WTC11 (cell line): ENCODE data around the gene VSTM2L.

Experiments
- ATF1 ChIP-seq: sonication (generic); formaldehyde crosslinking; IDR thresholded peaks from 2 replicates; pipeline ENCODE4 v1.8.1; 2023; ENCODE audit warnings: mild to moderate bottlenecking, moderate library complexity, missing genetic modification reagents
- FOXP1 ChIP-seq: sonication (generic); formaldehyde crosslinking; IDR thresholded peaks from 2 replicates; pipeline ENCODE4 v1.8.0; 2022; ENCODE audit warnings: missing genetic modification reagents, mild to moderate bottlenecking, moderate library complexity, borderline replicate concordance
- JUN ChIP-seq: sonication (generic); formaldehyde crosslinking; IDR thresholded peaks from 2 replicates; pipeline ENCODE4 v1.8.0; 2023; ENCODE audit warnings: mild to moderate bottlenecking, missing genetic modification reagents
- KAT7 ChIP-seq: sonication (generic); formaldehyde crosslinking; IDR thresholded peaks from 2 replicates; pipeline ENCODE4 v1.8.1; 2023; ENCODE audit warnings: missing genetic modification reagents, mild to moderate bottlenecking, borderline replicate concordance
- RELA ChIP-seq: sonication (generic); formaldehyde crosslinking; IDR thresholded peaks from 2 replicates; pipeline ENCODE4 v1.8.1; 2022; ENCODE audit warnings: missing genetic modification reagents, mild to moderate bottlenecking, borderline replicate concordance
- SMAD3 ChIP-seq: sonication (generic); formaldehyde crosslinking; IDR thresholded peaks from 2 replicates; pipeline ENCODE4 v1.8.0; 2022; ENCODE audit warnings: missing genetic modification reagents, mild to moderate bottlenecking, borderline replicate concordance
- USF2 ChIP-seq: sonication (generic); formaldehyde crosslinking; IDR thresholded peaks from 2 replicates; pipeline ENCODE4 v1.8.1; 2023; ENCODE audit warnings: mild to moderate bottlenecking, missing genetic modification reagents, moderate library complexity
- ZBTB43 ChIP-seq: sonication (generic); formaldehyde crosslinking; IDR thresholded peaks from 2 replicates; pipeline ENCODE4 v1.8.1; 2023; ENCODE audit warnings: mild to moderate bottlenecking, missing genetic modification reagents
- TF ChIP-seq, protein P1 (sequence below): fragments of 200-600 bp; IDR thresholded peaks from 2 replicates; pipeline ENCODE4 v1.8.0; 2022; ENCODE audit warnings: antibody characterized with exemption
- TF ChIP-seq, protein P2 (sequence below): sonication (generic); formaldehyde crosslinking; IDR thresholded peaks from 2 replicates; pipeline ENCODE4 v1.8.1; 2022; ENCODE audit warnings: mild to moderate bottlenecking, missing genetic modification reagents, moderate library complexity, borderline replicate concordance

- TF ChIP-seq, protein P1, sequence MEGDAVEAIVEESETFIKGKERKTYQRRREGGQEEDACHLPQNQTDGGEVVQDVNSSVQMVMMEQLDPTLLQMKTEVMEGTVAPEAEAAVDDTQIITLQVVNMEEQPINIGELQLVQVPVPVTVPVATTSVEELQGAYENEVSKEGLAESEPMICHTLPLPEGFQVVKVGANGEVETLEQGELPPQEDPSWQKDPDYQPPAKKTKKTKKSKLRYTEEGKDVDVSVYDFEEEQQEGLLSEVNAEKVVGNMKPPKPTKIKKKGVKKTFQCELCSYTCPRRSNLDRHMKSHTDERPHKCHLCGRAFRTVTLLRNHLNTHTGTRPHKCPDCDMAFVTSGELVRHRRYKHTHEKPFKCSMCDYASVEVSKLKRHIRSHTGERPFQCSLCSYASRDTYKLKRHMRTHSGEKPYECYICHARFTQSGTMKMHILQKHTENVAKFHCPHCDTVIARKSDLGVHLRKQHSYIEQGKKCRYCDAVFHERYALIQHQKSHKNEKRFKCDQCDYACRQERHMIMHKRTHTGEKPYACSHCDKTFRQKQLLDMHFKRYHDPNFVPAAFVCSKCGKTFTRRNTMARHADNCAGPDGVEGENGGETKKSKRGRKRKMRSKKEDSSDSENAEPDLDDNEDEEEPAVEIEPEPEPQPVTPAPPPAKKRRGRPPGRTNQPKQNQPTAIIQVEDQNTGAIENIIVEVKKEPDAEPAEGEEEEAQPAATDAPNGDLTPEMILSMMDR, result no peak
- TF ChIP-seq KAT7 (CRISPR knock-in tag), result no peak
- TF ChIP-seq ZBTB43 (CRISPR knock-in tag), result no peak
- TF ChIP-seq RELA (CRISPR knock-in tag), result no peak
- no peak for TF ChIP-seq ATF1
- TF ChIP-seq JUN, result no peak
- TF ChIP-seq, protein P2, sequence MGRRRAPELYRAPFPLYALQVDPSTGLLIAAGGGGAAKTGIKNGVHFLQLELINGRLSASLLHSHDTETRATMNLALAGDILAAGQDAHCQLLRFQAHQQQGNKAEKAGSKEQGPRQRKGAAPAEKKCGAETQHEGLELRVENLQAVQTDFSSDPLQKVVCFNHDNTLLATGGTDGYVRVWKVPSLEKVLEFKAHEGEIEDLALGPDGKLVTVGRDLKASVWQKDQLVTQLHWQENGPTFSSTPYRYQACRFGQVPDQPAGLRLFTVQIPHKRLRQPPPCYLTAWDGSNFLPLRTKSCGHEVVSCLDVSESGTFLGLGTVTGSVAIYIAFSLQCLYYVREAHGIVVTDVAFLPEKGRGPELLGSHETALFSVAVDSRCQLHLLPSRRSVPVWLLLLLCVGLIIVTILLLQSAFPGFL (CRISPR knock-in tag), result no peak
- no peak for TF ChIP-seq USF2 (CRISPR knock-in tag)
- TF ChIP-seq FOXP1 (CRISPR knock-in tag), result no peak
- TF ChIP-seq SMAD3, result no peak
These were observed 17.1 kb upstream of the VSTM2L start for GRCh38 chr20:37885593-37886503.
